Astrocyte (in vitro differentiated cells and primary cell): ENCODE measurements around the gene CACNA1C. TPM values are rescaled to one million over a fixed set of nuclear protein-coding genes. Genes with fewer than 3 reads are reported as not detected.

Experiments used
- DNase-seq: peaks from one replicate; pipeline ENCODE4 v3.0.0-alpha.2; 2010; ENCODE audit warnings: low read depth
- FAIRE-seq: peaks from 2 replicates; lab custom pipeline; 2011; peaks lifted over from hg19 to GRCh38; lab: Jason Lieb, UNC
- H2AFZ ChIP-seq: 2 replicates; pipeline ENCODE4 v1.6.0; 2012; ENCODE audit warnings: low read depth, low read length, inconsistent platforms
- H3K27ac ChIP-seq: 2 replicates; pipeline ENCODE4 v1.5.1; 2011; ENCODE audit warnings: low read depth, low read length, inconsistent platforms
- H3K27me3 ChIP-seq: 2 replicates; pipeline ENCODE4 v1.6.0; 2011; ENCODE audit warnings: low read length, inconsistent platforms; ENCODE audit not compliant: insufficient read depth
- H3K36me3 ChIP-seq: 2 replicates; pipeline ENCODE4 v1.5.1; 2011; ENCODE audit warnings: low read length, inconsistent platforms; ENCODE audit not compliant: insufficient read depth
- H3K4me1 ChIP-seq: 2 replicates; pipeline ENCODE4 v1.5.1; 2011; ENCODE audit warnings: low read length, inconsistent platforms; ENCODE audit not compliant: insufficient read depth
- H3K4me2 ChIP-seq: 2 replicates; pipeline ENCODE4 v1.6.0; 2012; ENCODE audit warnings: low read length, inconsistent platforms
- H3K4me3 ChIP-seq: 2 replicates; pipeline ENCODE4 v1.5.1; 2011; ENCODE audit warnings: low read depth, mild to moderate bottlenecking, low read length, inconsistent platforms; ENCODE audit not compliant: insufficient read depth
- H3K79me2 ChIP-seq: 2 replicates; pipeline ENCODE4 v1.6.0; 2012; ENCODE audit warnings: mild to moderate bottlenecking, low read length, inconsistent platforms; ENCODE audit not compliant: insufficient read depth
- H3K9ac ChIP-seq: 2 replicates; pipeline ENCODE4 v1.6.0; 2012; ENCODE audit warnings: mild to moderate bottlenecking, low read length, inconsistent platforms
- H3K9me3 ChIP-seq: 2 replicates; pipeline ENCODE4 v1.5.1; 2012; ENCODE audit warnings: low read depth, mild to moderate bottlenecking, low read length, inconsistent platforms; ENCODE audit not compliant: insufficient read depth
- H4K20me1 ChIP-seq: 2 replicates; pipeline ENCODE4 v1.6.0; 2012; ENCODE audit warnings: low read length, inconsistent platforms; ENCODE audit not compliant: insufficient read depth
- H3K27ac Mint-ChIP-seq: one replicate; pipeline ENCODE4 v1.8.0; 2021; ENCODE audit warnings: mild to moderate bottlenecking, mixed read lengths; ENCODE audit not compliant: unreplicated experiment
- H3K27me3 Mint-ChIP-seq: one replicate; pipeline ENCODE4 v1.8.0; 2021; ENCODE audit warnings: low read depth, mixed read lengths; ENCODE audit not compliant: unreplicated experiment
- H3K36me3 Mint-ChIP-seq: one replicate; pipeline ENCODE4 v1.8.0; 2021; ENCODE audit warnings: low read depth, mixed read lengths; ENCODE audit not compliant: unreplicated experiment
- H3K4me1 Mint-ChIP-seq: one replicate; pipeline ENCODE4 v1.8.0; 2021; ENCODE audit warnings: low read depth, mixed read lengths; ENCODE audit not compliant: unreplicated experiment
- H3K4me3 Mint-ChIP-seq: one replicate; pipeline ENCODE4 v1.8.0; 2021; ENCODE audit warnings: mild to moderate bottlenecking, moderate library complexity, mixed read lengths; ENCODE audit not compliant: unreplicated experiment
- H3K9me3 Mint-ChIP-seq: one replicate; pipeline ENCODE4 v1.8.0; 2021; ENCODE audit warnings: mild to moderate bottlenecking, mixed read lengths; ENCODE audit not compliant: unreplicated experiment
- CTCF ChIP-seq: IDR thresholded peaks from 2 replicates; pipeline ENCODE4 v1.5.1; 2011; ENCODE audit warnings: low read depth, mild to moderate bottlenecking, inconsistent platforms, low read length, moderate library complexity; ENCODE audit not compliant: insufficient read depth
- EZH2 ChIP-seq: IDR thresholded peaks from 2 replicates; pipeline ENCODE4 v1.6.1; 2012; ENCODE audit warnings: mild to moderate bottlenecking, low read length, inconsistent platforms; ENCODE audit not compliant: insufficient read depth
- total RNA-seq: library from RNA; stranded (reverse); gene quantifications from 2 replicates; pipeline ENCODE4 v1.2.1, GENCODE V29; 2021

The CACNA1C gene
- total RNA-seq, 1 donor from 2014 or later, result 2.1 TPM

GRCh38 chr12:2166696-2167095 is 113.9 kb downstream of the CACNA1C start:
- peaks cover 2% of the 10 kb centered on the region for H3K36me3 Mint-ChIP-seq
- DNase-seq (no peak), FAIRE-seq (no peak)
- Histone ChIP-seq H2AFZ (no peak overlapping the region), H3K9ac (no peak overlapping the region), H3K9me3 (peaks cover 2% of the 10 kb centered on the region), H4K20me1 (no peaks in the 10 kb centered on the region), H3K4me2 (no peak overlapping the region), H3K27me3 (no peaks in the 10 kb centered on the region), H3K79me2 (no peaks in the 10 kb centered on the region), H3K4me1 (peaks cover 19% of the 10 kb centered on the region), H3K36me3 (no peaks in the 10 kb centered on the region), H3K4me3 (no peak overlapping the region), H3K27ac (no peak overlapping the region)
- H3K4me3 Mint-ChIP-seq, result no peak overlapping the region
- H3K4me1 Mint-ChIP-seq, result peaks cover 6% of the 10 kb centered on the region
- peaks cover 12% of the 10 kb centered on the region for H3K9me3 Mint-ChIP-seq
- H3K27ac Mint-ChIP-seq, result no peak overlapping the region
- TF ChIP-seq EZH2 (no peak), CTCF (no peak)
- H3K27me3 Mint-ChIP-seq, result peaks cover 7% of the 10 kb centered on the region

- Mint-ChIP-seq H3K9me3 (peaks cover 12% of the 10 kb centered on the region), H3K4me1 (peaks cover 6% of the 10 kb centered on the region), H3K27ac (no peak overlapping the region), H3K4me3 (no peak overlapping the region), H3K27me3 (peaks cover 10% of the 10 kb centered on the region), H3K36me3 (peaks cover 2% of the 10 kb centered on the region)
- H2AFZ ChIP-seq, result no peak overlapping the region
- H3K9ac ChIP-seq, result no peak overlapping the region
- H4K20me1 ChIP-seq, result no peaks in the 10 kb centered on the region
- H3K9me3 ChIP-seq, result peaks cover 2% of the 10 kb centered on the region
- TF ChIP-seq EZH2 (no peak), CTCF (no peak)
- FAIRE-seq (no peak), DNase-seq (no peak)
- H3K27me3 ChIP-seq, result no peaks in the 10 kb centered on the region
- H3K4me1 ChIP-seq, result peaks cover 19% of the 10 kb centered on the region
- H3K36me3 ChIP-seq, result no peaks in the 10 kb centered on the region
- no peak overlapping the region for H3K27ac ChIP-seq
- no peaks in the 10 kb centered on the region for H3K79me2 ChIP-seq
- H3K4me3 ChIP-seq, result no peak overlapping the region
- H3K4me2 ChIP-seq, result no peak overlapping the region
Measured at GRCh38 chr12:2167231-2167630, 114.4 kb downstream of the CACNA1C start.

GRCh38 chr12:2168808-2169207 is 116.0 kb downstream of the CACNA1C start:
- H3K27ac Mint-ChIP-seq, result no peak overlapping the region
- Histone ChIP-seq H3K27me3 (no peaks in the 10 kb centered on the region), H3K9me3 (peaks cover 2% of the 10 kb centered on the region), H3K4me2 (no peak overlapping the region), H4K20me1 (no peaks in the 10 kb centered on the region), H2AFZ (no peak overlapping the region), H3K9ac (no peak overlapping the region), H3K4me3 (no peak overlapping the region), H3K27ac (no peak overlapping the region), H3K79me2 (no peaks in the 10 kb centered on the region), H3K36me3 (no peaks in the 10 kb centered on the region), H3K4me1 (peaks cover 9% of the 10 kb centered on the region)
- H3K4me3 Mint-ChIP-seq, result no peak overlapping the region
- H3K4me1 Mint-ChIP-seq, result peaks cover 3% of the 10 kb centered on the region
- peaks cover 12% of the 10 kb centered on the region for H3K9me3 Mint-ChIP-seq
- peaks cover 16% of the 10 kb centered on the region for H3K27me3 Mint-ChIP-seq
- TF ChIP-seq EZH2, result no peak
- TF ChIP-seq CTCF, result no peak
- no peak for FAIRE-seq
- peaks cover 2% of the 10 kb centered on the region for H3K36me3 Mint-ChIP-seq
- DNase-seq, result peak; percentile 67
